Measurements from ENCODE around the gene ODAPH.
"Not testable (repeated sequence)": the region's sequence is repeated elsewhere in the genome, so short reads cannot be mapped to it uniquely, and the experiment has no call there.

Gene ODAPH
- 0 to 0.39 (median 0.16) reads per million in 3 experiments for total RNA-seq

- DNase-seq = no peak
Observed at GRCh38 chr4:75555294-75556164, at the start of gene ODAPH. Gene ODAPH, plus strand, starts transcription at chr4:75556066. Its CDS starts 17 bp downstream, at chr4:75556083.

- not testable (repeated sequence) for DNase-seq
Observed at GRCh38 chr4:75509592-75509991, 46.3 kb upstream of the ODAPH start.

GRCh38 chr4:75511841-75512240 lies 44.0 kb upstream of the ODAPH start:
- no peak for DNase-seq

GRCh38 chr4:75512386-75513211 lies 43.3 kb upstream of the ODAPH start:
- DNase-seq = no peak

- no peak for DNase-seq
Observed at GRCh38 chr4:75513526-75514130, 42.2 kb upstream of the ODAPH start.

GRCh38 chr4:75514131-75514948 lies 41.5 kb upstream of the ODAPH start, which contains the start of the genes RCHY1 and THAP6:
Gene RCHY1, minus strand, starts transcription at chr4:75514403. Its CDS starts 117 bp downstream, at chr4:75514286.
Gene THAP6, plus strand, starts transcription at chr4:75514473. Its CDS starts 980 bp downstream, at chr4:75515453.
- peak; percentile 95 for DNase-seq

- peak; percentile 28 for DNase-seq
Observed at GRCh38 chr4:75514949-75515612, 40.8 kb upstream of the ODAPH start.

- no peak for DNase-seq
Observed at GRCh38 chr4:75516144-75516543, 39.7 kb upstream of the ODAPH start.

GRCh38 chr4:75519452-75519851 lies 36.4 kb upstream of the ODAPH start:
- DNase-seq = not testable (repeated sequence)

- no peak for DNase-seq
Observed at GRCh38 chr4:75525086-75525485, 30.8 kb upstream of the ODAPH start.

GRCh38 chr4:75525910-75526309 lies 30.0 kb upstream of the ODAPH start:
- no peak for DNase-seq

- DNase-seq = no peak
Observed at GRCh38 chr4:75527482-75527881, 28.4 kb upstream of the ODAPH start.

- DNase-seq = no peak
Observed at GRCh38 chr4:75530556-75531322, 25.1 kb upstream of the ODAPH start.

GRCh38 chr4:75531536-75532143 lies 24.2 kb upstream of the ODAPH start:
- DNase-seq = not testable (repeated sequence)

GRCh38 chr4:75533339-75533887 lies 22.5 kb upstream of the ODAPH start:
- DNase-seq = not testable (repeated sequence)

- not testable (repeated sequence) for DNase-seq
Observed at GRCh38 chr4:75533926-75534325, 21.9 kb upstream of the ODAPH start.

GRCh38 chr4:75537308-75537707 lies 18.6 kb upstream of the ODAPH start:
- DNase-seq = not testable (repeated sequence)

GRCh38 chr4:75542824-75543223 lies 13.0 kb upstream of the ODAPH start:
- no peak for DNase-seq

- not testable (repeated sequence) for DNase-seq
Observed at GRCh38 chr4:75544220-75544619, 11.6 kb upstream of the ODAPH start.

- DNase-seq = no peak
Observed at GRCh38 chr4:75544870-75545269, 11.0 kb upstream of the ODAPH start.

All from central memory CD4-positive, alpha-beta T cell (primary cell).